CD4-positive, alpha-beta T cell treated with Interleukin-15 for 1 hour (primary cell): ENCODE results near the gene THEMIS.
"Not testable (repeated sequence)": the region's sequence is repeated elsewhere in the genome, so short reads cannot be mapped to it uniquely, and the experiment has no call there.

Experiments
- DNase-seq: peaks from one replicate; pipeline ENCODE4 v3.0.0-alpha.2; 2020

Gene THEMIS

GRCh38 chr6:127914240-127914639 is 13.4 kb upstream of the THEMIS start:
- no peak for DNase-seq

GRCh38 chr6:127912914-127913313 is 12.1 kb upstream of the THEMIS start:
- DNase-seq = no peak

GRCh38 chr6:127907960-127908640 is 7.2 kb upstream of the THEMIS start:
- no peak for DNase-seq

DNA sequence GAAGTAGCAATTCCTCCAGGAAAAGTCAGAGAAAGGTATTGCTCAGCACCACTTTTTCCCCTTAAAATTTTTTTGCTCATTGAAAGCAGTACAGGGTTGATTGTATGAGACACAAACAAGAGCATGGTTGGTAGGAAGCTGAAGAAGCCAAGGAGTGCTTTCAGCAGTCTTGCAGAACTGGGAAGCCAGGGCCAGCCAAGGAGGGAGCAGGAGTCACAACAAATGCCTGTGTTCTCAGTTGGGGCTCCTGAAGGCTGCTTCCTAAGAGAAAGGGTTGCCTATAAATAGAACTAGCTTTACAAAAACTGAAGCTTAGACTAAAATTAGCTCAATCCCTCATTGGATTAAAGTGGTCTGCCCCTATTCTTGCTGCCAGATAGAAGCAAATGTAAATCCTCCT is 3.3 kb upstream of the THEMIS start:
- DNase-seq = no peak

- DNase-seq = no peak
Observed at GRCh38 chr6:127902933-127903332, 2.1 kb upstream of the THEMIS start.

DNA sequence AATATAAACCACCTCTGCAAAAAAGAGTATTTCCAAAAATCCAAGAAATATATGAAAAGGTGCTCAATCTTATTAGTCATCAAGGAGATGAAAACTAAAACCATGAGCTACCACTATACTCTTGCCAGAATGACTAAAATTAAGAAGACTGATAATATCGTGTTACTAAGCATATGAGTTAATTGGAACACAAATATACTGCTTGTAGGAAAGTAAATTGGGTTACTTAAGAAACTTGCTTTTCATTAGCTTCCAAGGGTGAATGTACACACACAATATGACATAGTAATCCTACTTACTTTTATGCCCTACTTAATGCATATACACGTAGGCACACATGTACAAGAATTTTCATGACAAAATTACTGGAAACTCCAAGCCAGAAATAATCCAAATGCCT is 3.4 kb downstream of the THEMIS start:
- no peak for DNase-seq

GRCh38 chr6:127894051-127894450 is 6.8 kb downstream of the THEMIS start:
- DNase-seq = no peak

DNA sequence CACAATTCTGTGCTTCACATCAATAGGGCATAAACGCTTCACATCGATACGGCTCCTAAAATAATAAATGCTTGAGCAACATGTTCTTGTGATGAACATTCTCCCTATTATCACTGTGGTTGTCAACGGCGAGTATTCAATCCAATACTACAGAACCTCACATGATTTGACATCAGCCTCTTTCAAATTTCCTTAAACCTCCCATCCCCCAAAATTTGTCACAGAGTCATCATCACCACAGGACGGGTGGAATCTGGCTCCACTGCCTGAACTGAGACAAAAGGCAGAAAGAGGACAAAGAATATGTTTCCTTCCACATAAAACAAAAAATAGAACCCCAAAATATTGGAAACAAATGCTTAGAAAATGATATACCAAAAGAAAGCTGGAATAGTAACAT is 7.3 kb downstream of the THEMIS start:
- DNase-seq = no peak

DNA sequence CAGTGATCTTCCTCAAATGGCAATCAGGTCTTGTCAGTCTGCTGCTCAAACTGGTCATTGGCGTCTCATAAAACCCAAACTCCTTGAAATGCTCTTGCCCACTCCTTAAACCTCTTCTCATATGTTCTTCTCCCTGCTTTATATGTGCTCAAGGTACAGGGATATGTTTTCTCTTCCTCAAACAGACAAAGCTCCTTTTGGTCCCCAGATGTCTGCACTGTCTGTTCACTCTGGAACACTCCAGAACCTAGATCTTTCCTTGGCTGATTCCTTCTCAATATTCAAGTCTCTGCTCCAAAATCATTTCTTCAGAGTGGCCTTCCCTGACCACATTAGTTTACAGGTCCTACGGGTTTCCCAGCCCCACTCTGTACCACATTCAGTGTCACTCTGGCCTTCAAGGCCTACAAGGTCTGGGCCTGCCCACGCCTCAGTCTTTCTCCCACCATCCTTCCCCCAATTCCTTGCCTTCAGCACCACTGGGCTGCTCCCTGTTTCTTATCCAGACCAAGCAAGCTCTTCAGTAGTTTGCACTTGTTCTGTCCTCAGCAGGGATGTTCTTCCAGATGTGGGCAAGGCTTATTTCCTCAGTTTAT is 9.0 kb downstream of the THEMIS start:
- no peak for DNase-seq

DNA sequence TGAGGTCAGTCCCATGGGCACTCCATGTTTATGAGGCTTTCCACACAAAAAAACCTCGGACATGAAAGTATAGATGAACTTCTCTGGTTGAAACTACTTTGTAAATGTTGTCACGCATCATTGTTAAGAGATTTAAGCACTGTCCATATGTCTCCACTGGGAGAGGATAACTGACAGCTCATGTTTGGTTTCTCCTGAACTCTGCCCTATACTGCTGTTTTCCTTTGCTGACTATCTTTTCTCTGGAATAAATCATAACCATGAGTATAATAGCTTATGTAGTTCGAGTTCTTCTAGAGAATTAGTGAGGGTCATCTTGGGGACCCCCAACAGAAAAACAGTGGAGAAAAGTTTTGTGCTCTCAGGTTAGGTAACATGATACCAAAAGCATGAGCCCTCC is 14.3 kb downstream of the THEMIS start:
- DNase-seq = no peak

- no peak for DNase-seq
Observed at GRCh38 chr6:127884134-127884533, 16.7 kb downstream of the THEMIS start.

GRCh38 chr6:127881949-127882348 is 18.9 kb downstream of the THEMIS start:
- not testable (repeated sequence) for DNase-seq

GRCh38 chr6:127880429-127880828 is 20.4 kb downstream of the THEMIS start:
- DNase-seq = no peak

DNA sequence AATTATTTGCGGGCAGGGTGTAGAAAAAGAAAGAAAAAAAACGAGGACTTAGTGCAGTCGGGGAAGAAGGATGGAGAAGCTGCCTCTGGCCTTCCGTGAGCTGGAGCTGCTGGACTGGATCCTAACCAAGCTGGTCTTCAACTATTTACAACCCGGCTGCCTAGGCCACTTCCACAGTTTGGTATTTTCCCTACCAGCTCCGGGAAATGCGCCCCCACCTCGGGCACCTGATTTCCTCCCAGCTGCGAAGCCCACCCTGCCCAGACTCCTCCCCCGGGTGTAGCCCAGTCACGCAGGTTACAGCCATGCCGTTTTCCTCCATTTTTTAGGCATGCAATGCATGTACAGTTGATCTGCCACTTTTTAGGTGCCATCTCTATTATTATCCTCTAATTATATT is 21.2 kb downstream of the THEMIS start:
- DNase-seq = peak; percentile 20

DNA sequence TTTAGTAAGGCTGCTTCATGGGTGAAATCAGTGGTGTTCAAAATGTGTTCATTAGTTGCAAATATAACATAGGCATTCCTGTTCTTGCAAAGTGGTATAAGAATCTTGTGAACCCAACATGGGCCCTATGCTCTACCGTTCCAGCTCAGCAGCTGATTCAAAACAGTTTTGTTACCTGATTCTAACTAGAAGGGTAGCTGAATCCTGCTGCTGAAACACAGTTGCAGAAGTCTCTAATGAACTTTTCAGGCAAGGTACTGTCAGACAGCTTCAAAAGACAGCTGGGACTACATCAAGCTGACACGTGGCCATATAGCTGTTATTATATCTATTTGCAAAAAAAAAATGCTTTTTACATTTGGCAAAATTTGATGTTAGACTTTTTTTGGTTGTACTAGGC is 22.7 kb downstream of the THEMIS start:
- DNase-seq = no peak

DNA sequence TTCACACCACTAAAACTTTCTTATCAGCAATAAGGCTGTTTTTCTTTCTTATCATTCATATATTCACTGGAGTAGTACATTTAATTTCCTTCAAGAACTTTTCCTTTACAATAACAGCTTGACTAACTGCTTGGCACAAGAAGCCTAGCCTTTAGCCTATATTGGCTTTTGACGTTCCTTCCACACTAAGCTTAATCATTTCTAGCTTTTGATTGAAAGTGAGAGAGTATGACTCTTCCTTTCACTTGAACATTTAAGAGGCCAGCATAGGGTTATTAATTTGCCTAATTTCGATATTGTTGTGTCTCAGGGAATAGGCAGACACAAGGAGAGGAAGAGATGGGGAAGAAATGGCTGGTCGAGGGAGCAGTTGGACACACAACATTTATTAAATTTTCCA is 23.6 kb downstream of the THEMIS start:
- DNase-seq = no peak

DNA sequence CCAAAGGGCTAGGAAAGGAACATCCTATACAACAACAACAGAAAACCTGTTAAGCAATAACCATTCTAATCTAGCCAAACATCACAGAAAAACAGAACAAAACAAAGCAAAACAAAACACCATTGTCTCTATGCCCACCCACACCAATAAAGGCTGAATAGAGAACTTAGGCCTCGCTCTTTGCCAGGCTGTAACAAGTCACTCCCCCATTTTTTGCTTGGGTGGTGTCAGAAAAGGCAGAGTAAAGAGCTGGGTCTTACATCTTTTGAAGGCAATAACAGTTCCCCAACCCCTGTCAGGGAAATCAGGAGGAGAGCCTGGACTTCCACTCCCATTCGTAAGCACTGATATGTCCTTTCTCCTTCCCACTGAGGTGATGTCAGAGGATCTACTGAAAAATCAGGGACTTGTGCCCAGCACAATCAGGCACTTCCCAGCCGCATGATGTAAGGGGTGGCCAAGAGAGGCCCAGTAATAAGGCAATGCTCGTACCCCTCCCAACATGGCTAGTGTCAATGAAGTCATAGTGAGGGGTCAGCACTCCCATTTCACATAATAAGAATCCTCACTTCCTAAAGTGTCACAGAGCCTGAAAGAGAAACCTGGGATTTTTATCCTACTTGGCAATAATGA is 31.0 kb downstream of the THEMIS start:
- no peak for DNase-seq

GRCh38 chr6:127869183-127869582 is 31.7 kb downstream of the THEMIS start:
- no peak for DNase-seq

GRCh38 chr6:127868338-127868737 is 32.5 kb downstream of the THEMIS start:
- no peak for DNase-seq

DNA sequence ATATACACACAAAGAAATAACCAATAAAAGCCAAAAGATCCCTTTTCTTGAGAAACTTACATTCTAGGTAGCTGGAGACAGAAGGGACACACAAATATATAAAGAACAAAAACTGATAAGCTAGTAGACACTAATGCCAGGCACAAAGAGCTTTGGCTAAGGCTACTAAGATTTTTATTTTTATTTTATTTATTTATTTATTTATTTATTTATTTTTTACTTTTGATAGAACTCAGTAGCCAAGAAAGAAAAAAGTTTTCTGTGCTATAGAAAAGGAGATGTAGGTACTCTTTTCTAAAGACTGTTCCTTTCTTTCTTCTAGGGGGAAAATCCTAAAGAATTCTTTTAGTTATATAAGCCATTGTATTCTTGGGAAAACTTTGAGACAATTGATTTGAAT is 34.1 kb downstream of the THEMIS start:
- no peak for DNase-seq

GRCh38 chr6:127865108-127865507 is 35.8 kb downstream of the THEMIS start:
- no peak for DNase-seq

DNA sequence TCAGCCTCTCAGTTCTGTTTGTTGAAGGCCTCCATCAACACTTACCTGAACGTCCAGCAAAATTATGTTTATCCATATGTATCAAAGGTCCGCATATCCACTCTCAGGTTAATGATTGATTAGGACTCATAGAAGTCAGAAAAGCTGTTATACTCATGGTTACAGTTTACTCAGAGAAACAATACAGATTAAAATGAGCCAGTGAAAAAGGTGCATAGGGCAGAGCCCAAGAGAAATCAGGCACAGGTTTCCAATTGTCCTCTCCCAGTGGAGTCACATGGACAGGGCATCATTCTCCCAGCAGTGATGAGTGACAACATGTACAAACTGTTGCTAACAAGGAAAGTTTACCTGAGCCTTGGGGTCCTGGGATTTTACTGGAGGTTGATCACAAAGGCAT is 36.2 kb downstream of the THEMIS start:
- no peak for DNase-seq

DNA sequence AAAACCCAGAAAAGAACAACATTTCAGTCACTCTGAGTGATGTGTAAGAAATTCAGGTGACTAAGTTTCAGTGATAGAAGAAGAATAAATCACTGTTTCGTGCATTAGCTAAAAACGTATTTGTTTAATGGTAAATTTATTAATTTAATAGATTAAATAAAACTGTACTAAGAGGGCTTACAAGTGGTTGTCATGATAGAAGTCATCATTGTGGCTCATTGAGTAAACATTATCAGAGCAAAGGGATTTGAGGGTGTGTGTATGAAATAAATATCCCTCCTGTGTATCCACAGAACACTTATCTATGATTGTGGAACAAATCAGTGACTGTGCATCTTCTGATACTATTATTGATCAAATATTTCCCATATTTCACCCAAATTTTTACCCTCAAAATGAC is 40.1 kb downstream of the THEMIS start:
- no peak for DNase-seq

DNA sequence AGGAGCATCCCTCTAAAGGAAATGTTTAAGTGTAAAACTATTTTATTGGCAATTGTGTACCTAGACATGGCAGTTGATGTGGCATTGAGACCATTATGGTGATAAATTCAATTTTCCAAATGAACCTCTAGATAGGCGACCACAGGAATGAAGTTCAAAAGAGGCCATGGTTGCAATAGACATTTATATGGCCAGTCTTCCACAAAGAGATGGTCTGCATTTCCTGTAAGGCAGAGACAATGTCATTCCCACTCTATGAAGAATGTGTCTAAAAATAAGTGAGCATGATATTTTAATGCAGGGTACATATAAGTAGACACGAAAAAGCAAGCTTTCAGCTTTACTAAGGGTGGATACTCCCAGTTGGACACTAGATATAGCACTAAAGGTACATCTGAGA is 40.9 kb downstream of the THEMIS start:
- no peak for DNase-seq
